ENCODE measurements around the gene CNTD1.
"Not testable (repeated sequence)": the region's sequence is repeated elsewhere in the genome, so short reads cannot be mapped to it uniquely, and the experiment has no call there.

CNTD1 gene

GRCh38 chr17:42798383-42799380, at the start of gene CNTD1, which contains the start of gene COA3:
Gene CNTD1 (plus strand): TSS chr17:42798861. CDS start chr17:42799068, 207 bp downstream.
Gene COA3 (minus strand): TSS chr17:42798704. CDS start chr17:42798681, 23 bp downstream.
- peak; percentile 78 to 84 for DNase-seq

- DNase-seq, result no peak
Measured at GRCh38 chr17:42748908-42749798, 49.5 kb upstream of the CNTD1 start.

DNA sequence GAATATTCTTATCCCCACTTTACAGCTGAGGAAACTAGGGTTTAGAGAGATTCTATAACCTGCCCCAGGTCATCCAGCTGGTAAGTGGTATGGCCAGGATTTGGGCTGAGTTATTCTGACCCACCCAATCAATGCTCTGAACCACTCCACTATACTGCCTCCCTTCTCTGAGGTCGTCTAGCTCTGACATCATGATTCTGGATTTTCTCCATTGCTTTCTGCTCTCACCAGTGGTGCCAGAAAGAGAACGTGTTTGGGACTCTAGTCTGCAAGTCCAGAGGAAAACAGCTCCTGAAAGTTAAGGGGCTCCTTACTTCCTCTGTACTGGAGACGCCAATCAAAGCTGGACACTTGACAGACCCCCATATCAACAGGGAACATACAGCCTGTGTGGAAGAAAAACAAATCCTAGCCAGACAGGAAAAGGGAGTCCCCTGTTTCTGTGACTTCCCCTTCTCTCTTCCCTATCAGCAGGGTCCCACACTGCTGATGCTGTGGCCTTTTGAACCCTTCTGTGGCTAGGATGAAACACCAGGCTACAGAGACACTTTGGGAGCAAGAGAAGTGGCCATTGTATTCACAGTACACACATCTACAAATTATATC, 47.8 kb upstream of the CNTD1 start:
- peak; percentile 31 to 39 for DNase-seq

- no peak for DNase-seq
Measured at GRCh38 chr17:42751628-42752027, 47.0 kb upstream of the CNTD1 start.

GRCh38 chr17:42754782-42755181, 43.9 kb upstream of the CNTD1 start:
- no peak for DNase-seq

- DNase-seq, result no peak
Measured at GRCh38 chr17:42759982-42760651, 38.5 kb upstream of the CNTD1 start.

- DNase-seq, result no peak
Measured at GRCh38 chr17:42760652-42761581, 37.7 kb upstream of the CNTD1 start, which contains the start of gene RAMP2. Gene RAMP2 (plus strand): TSS chr17:42761227. CDS start chr17:42761262, 35 bp downstream.

DNA sequence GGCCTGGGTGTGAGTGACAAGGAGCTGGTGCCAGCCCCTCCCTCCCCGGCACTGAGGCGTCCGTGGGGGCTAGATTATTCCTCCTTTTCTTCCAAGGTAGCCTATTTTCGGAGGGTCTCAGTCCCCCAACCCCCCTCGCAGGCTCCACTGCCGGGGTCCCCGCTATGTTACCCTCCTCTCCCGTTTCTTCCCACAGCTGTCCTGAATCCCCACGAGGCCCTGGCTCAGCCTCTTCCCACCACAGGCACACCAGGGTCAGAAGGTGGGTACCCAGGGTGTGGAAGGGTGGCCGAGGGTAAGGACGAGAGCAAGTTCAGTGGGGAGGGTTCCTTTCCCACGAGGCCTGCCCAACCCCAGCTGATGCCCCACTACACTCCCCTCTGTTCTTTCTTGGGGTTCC, 37.0 kb upstream of the CNTD1 start:
- no peak for DNase-seq

DNA sequence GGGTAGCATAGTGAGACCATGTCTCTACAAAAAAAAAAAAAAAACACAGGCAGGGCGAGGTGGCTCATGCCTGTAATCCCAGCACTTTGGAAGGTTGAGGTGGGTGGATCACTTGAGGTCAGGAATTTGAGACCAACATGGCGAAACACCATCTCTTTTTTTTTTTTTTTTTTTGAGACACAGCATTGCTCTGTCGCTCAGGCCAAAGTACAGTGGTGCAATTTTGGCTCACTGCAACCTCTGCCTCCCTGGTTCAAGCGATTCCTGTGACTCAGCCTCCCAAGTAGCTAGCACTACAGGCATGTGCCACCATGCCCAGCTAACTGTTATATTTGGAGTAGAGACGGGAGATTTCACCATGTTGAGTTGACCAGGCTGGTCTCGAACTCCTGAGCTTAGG, 32.5 kb upstream of the CNTD1 start:
- DNase-seq, result no peak

- no peak for DNase-seq
Measured at GRCh38 chr17:42767512-42767911, 31.1 kb upstream of the CNTD1 start.

GRCh38 chr17:42768006-42768405, 30.7 kb upstream of the CNTD1 start:
- DNase-seq, result not testable (repeated sequence)

GRCh38 chr17:42769964-42770363, 28.7 kb upstream of the CNTD1 start:
- not testable (repeated sequence) for DNase-seq

DNA sequence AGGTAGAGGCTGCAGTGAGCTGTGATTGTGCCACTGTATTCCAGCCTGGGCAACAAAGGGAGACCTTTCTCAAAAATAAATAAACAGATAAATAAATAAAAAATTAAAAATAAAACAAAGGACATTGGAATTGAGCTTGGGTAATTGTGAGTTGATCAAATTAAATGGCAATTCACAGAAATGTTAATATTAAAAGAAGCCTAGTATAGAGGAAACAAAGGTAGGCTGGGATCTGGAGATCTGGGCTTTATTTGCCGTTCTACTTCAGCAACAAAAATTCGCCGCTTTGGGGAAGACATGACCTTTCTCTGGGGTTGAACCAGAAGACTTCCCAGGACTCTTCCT, 25.7 kb upstream of the CNTD1 start:
- DNase-seq, result no peak

- DNase-seq, result peak; percentile 68 to 74
Measured at GRCh38 chr17:42773290-42774035, 25.2 kb upstream of the CNTD1 start, which contains the start of gene VPS25. Gene VPS25 (plus strand): TSS chr17:42773449. CDS start chr17:42773476, 27 bp downstream.

DNA sequence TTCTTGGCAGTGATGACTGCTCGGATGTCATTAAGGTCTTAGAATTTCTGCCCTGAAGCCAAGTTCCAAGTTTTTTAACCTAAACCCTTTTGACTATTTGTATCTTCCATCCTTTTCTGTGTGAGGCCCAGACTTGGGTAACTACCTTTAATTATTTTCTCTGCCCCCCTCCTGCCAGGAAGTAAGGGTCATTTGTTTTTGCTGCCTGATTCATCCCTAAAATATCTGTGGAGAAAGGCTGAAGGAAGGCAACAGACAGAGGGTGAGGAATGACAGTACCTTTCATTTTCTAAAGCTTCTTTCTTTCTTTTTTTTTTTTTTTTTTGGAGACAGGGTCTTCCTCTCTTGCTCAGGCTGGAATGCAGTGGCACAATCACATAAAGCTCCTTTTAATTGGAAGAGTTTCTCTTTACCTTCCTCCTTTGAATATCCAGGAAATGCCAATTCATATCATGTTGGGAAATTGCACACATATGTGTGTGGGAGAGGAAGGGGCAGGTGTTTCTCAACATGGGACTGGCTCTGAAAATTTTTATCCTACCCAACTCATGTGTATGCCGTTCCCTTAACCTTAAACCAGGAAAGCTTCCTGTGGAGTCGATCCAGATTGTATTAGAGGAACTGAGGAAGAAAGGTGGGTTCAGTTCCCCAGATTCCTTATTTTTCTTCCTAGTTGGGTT, 24.5 kb upstream of the CNTD1 start:
- DNase-seq, result no peak

GRCh38 chr17:42775534-42776098, 23.0 kb upstream of the CNTD1 start:
- peak; percentile 87 to 92 for DNase-seq

DNA sequence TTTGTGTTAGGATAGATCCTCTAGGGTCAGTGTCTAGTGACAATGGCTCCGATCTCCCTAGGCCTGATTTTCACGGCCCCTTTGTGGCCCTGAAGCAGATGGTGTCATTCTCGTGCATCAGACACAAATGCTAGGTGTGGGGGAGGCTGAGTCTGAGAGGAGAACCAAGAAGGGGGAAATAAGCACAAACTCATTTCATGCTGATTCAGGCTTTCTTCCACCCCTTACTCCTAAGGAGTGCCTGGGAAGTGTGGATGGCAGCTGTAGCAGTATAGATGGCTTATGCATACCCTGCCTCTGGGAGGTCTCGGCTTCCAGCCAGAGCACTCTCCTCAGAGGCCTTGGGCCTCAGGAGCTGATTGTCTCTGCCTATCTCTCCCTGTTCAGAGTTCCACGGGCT, 20.1 kb upstream of the CNTD1 start:
- no peak for DNase-seq

- DNase-seq, result no peak
Measured at GRCh38 chr17:42779304-42779935, 19.2 kb upstream of the CNTD1 start.
